ENCODE measurements around the gene ADAMTS17.

DNA sequence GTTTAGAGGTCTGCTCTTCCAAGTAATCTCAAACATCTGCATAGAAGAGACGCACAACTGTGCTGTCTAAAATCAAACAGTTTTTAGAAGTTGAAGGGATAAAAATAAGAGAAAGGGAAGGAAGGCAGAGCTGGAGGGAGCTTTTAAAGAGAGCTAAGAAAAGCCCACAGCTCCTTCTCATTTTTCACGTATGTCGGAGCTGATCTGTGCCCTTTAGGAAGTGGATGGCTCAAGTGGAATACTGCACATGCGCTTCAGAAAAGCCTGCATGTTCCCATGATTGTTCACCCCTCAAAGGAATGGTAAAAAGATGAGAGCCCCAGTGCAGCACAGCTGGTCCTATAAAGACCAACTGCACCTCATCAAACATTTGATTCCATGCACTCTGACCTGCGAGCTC is 207.2 kb downstream of the ADAMTS17 start:
- TF ChIP-seq POLR2AphosphoS5 (IDR thresholded peaks at IDR 0.05; ENCODE audit: low read depth, low read length), result no peak
- TF ChIP-seq POLR2A (IDR thresholded peaks at IDR 0.05; ENCODE audit: low read depth, low read length), result no peak
